Globus pallidus (tissue), 1 donor: ENCODE measurements around the gene AIRE.
"Not testable (repeated sequence)": the region's sequence is repeated elsewhere in the genome, so short reads cannot be mapped to it uniquely, and the experiment has no call there.

Experiments
- DNase-seq: peaks from one replicate; pipeline ENCODE4 v3.0.0-alpha.2; 2015; ENCODE audit warnings: low spot score

AIRE gene

DNA sequence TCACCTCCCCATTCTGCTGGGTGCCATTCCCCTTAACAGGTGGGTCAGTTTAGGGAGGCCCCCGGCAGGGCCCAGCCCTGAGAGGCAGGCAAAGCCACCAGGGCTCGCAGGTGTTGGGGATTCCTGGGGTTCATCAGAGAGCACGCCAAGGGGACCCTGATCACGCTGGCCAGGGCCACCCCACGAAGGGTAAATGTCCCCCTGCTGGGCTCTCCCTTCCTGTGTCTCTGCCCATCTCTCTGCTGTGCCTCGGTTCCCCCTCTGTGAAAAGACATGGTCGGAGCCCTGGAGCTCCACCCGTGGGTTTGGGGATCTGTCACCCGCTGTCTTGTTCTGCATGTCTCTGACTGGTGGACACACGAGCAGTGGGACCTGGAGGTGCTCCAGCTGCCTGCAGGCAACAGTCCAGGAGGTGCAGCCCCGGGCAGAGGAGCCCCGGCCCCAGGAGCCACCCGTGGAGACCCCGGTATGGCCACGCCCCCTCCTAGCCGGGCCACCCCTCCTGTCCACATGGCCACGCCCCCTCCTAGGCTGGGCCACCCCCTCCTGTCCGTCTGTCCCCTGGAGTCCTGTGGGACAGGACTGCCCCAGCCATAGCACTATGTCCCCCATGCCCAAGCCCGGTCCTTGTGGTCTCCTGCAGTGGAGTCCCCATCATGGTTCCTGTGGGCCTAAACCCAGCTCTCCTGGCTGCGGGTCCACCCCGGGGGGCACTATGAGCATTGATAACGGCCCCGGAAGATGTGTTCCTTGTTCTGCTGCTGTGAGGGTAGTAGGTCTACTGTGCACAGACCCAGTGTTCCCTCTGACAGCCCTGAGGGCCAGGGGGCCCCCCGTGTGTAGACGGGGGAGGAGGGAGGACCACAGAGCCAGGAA is 6.5 kb downstream of the AIRE start:
- no peak for DNase-seq

- DNase-seq: no peak
Observed at GRCh38 chr21:44292812-44293195, 7.1 kb downstream of the AIRE start.

- no peak for DNase-seq
Observed at GRCh38 chr21:44293551-44294231, 8.0 kb downstream of the AIRE start.

- peak; percentile 29 for DNase-seq
Observed at GRCh38 chr21:44294391-44295162, 8.9 kb downstream of the AIRE start.

DNA sequence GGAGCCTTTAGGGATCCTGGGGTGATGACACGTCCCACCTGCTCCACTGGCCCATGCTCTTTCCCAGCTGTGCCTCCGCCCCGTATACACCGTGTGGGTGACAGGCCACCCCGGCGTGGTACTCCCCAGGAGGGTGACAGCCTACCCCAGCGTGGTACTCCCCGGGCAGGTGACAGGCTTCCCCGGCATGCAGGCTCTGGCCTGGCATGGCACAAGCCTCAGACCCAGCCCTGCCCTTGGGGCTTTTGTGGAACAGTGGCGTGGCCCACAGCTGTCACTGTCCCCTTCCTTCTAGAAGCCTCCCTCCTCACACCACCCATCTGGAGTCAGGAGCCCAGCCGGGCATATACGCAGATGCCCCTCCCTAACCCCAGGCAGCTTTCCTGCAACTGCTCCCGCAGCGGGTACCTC is 9.5 kb downstream of the AIRE start:
- no peak for DNase-seq

GRCh38 chr21:44295646-44296045 is 10.0 kb downstream of the AIRE start:
- no peak for DNase-seq

DNA sequence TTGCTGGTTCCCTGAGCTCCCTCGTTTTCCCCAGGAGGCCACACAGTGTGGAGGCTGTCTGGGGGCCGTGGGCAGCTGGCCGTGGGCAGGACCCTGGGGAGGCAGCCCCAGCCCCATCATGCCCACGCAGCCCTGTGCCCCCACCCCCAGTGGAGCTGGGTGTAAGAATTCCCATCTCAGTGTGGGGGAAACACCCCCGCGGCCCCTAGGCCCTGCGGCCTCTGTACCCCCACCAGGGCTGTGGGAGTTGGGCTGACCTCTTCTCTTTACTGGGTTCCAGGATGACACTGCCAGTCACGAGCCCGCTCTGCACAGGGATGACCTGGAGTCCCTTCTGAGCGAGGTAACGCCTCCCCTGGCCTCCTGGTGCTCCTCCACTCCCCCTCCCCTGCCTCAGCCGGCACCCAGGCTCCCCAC is 10.4 kb downstream of the AIRE start:
- DNase-seq: no peak

GRCh38 chr21:44296916-44297315 is 11.2 kb downstream of the AIRE start:
- DNase-seq: no peak

DNA sequence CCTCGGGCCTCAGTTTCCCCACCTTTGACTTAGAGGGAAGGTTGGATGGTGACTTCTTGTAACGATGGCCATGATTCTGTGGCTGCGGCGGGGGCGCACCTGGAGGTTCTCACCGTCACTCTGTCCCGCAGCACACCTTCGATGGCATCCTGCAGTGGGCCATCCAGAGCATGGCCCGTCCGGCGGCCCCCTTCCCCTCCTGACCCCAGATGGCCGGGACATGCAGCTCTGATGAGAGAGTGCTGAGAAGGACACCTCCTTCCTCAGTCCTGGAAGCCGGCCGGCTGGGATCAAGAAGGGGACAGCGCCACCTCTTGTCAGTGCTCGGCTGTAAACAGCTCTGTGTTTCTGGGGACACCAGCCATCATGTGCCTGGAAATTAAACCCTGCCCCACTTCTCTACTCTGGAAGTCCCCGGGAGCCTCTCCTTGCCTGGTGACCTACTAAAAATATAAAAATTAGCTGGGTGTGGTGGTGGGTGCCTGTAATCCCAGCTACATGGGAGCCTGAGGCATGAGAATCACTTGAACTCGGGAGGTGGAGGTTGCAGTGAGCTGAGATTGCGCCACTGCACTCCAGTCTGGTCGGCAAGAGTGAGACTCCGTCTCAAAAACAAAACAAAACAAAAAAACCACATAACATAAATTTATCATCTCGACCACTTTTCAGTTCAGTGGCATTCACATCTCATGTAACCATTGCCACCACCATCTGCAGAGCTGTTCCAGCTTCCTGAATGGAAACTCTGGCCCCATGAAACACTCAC is 12.0 kb downstream of the AIRE start:
- DNase-seq: peak; percentile 89

DNA sequence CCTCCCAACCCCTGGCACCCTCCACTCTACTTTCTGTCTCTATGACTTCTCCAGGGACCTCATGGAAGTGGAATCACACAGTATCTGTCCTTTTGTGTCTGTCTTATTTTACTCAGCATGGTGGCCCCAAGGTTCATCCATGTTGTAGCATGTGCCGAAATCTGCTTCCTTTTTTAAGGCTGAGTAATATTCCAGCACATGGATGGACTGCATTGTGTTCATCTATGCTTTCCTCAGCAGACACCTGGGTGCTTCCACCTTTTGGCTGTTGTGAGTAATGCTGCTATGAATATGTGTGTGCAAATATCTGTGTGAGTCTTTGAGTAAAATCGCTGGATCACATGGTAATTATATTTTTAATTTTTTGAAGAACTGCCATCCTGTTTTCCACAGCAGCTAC is 12.6 kb downstream of the AIRE start:
- DNase-seq: no peak

GRCh38 chr21:44299085-44299457 is 13.4 kb downstream of the AIRE start:
- DNase-seq: no peak

GRCh38 chr21:44299458-44300261 is 14.0 kb downstream of the AIRE start, which contains the start of gene PFKL:
PFKL (plus strand) TSS chr21:44300053; CDS start chr21:44300106, 53 bp downstream.
- DNase-seq: peak; percentile 57

DNA sequence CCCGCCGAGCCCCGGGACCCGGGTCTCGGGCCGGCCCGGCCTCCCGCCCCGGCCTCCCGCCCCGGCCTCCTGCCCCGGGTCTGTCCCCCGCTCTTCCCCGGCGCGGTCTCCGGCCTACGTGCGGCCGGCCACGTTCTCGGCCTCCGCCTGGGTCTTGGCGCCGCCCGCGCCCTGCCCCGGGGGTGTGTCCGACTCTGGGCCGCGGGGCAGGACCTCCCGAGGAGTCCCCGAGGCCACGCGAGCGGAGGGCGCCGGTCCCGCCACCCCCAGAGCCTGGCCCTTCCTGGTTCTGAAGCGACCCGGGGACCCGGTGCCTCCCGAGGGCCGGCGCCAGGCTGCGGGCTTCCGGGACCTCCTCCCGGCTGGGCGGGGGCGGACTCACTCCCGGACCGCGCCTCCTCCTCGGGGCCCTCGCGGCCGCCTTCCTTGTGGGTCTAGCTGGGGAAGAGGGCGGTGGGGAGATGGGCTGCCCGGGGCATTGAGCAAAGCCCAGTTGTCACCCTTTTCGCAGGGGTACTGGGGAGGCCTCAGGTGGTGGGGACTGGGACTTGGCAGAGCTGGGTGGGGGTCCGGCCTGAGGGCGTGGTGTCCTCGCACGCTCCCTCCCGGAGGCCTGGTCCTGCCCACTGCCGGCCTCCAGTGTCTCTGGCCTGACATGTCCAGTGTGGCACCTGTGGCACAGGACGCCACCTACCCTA is 14.7 kb downstream of the AIRE start:
- peak; percentile 46 for DNase-seq

DNA sequence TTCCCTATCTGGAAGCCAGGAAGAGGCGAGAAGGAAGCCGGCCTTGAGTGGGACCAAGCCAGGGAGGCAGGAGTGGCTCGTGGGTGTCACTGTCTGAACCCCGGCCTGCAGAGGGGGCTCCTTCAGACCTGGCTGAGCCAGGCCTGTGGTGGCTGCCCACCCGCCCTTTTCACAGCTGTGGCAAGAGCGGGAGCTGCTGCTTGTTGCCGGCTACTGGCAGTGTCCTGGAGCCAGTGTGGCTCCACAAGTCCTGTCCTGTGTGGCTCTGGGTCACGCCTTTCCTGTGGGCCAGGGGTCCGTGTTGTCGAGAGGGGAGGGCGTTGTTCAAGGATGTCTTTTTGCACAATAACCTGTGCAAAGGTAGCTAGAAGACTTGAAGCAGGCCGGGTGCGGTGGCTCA is 15.5 kb downstream of the AIRE start:
- DNase-seq: no peak

DNA sequence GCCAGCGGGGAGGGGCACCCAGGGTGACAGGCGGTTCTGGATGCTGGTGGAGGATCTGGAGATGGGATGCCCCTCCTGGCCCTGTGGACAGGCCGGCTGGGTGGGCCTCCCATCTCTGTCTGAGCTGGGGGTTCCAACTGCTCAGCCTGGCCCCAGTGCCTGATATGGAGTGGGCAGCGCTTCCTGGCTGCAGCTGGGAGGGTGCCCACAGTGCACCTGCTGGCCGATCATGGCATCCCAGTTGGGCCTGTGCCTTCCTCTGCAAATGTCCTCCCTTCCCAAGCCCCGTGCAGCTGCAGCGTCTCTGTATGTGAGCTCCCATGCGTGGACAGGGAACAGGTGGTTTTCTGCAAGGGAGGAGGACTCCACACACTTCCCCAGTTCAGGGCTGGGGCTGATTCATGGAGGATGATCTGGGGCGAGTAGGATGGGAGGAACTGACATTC is 16.3 kb downstream of the AIRE start:
- no peak for DNase-seq

DNA sequence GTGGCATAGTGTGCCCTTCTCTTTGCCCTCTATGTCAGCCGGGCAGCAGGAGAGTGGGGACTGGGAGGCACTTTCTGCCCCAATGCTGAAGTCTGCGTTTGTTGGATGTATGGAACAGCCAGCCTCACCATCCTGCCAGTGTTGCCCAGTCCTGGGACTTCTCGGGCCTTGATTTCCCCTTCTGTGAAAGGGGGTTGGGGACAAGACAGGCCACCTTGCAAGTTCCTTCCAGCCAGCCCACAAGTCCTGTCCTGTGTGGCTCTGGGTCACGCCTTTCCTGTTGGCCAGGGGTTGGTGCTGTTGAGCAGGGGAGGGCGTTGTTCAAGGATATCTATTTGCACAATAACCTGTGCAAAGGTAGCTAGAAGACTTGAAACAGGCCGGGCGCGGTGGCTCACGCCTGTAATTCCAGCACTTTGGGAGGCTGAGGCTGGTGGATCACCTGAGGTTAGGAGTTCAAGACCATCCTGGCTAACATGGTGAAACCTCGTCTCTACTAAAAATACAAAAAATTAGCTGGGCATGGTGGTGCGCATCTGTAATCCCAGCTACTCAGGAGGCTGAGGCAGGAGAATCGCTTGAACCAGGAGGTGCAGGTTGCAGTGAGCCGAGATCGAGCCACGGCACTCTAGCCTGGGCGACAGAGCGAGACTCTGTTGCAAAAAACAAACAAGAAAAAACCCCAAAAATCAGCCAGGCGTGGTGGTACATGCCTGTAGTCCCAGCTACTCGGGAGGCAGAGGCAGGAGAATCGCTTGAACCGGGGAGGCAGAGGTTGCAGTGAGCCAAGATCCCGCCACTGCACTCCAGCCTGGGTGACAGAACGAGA is 17.1 kb downstream of the AIRE start:
- not testable (repeated sequence) for DNase-seq

DNA sequence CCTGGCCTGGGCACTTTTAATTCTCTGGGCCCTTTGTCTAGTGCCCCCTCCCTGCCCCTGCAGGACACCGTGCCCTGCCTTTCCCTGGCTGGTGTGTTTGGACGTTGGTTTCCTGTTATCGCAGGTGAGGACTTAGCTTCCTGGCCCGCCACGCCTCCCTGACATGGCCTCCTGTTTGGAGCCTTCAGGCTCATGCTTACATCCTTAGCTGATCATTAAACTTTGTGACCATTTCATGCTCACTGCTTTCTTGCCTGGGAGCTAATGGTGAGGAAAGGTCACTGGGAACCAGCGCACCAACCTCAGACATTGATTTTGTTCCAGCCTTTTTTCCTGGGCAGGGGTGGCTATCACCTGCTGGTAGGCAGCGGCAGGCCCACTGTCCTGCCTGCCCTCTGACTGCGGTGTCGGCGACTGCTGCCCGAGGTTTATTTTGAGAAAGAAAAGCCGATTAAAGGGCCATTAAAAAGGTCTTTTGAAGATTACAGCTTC is 17.9 kb downstream of the AIRE start:
- DNase-seq: no peak

- DNase-seq: peak; percentile 70
Observed at GRCh38 chr21:44304011-44304616, 18.4 kb downstream of the AIRE start.

DNA sequence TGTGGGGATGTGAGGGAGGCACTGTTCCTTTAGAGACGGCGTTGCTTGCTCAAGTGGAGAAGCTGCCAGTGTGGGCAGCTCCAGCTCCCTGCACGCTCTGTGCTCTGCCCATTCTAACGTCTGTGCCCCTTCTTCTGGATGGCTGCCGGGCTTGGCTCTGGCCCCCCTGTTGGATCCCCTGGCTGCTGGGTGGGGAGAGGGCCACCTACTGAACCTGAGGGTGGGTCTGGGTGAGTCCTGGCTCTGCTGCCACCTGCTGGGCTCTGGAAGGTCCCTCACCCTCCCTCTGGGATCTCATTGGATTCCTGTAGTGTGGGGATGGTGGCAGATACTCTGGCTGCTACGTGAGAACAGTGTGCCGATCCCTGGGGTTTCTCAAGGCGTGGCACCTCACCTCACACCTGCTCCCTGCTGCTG is 19.2 kb downstream of the AIRE start:
- DNase-seq: peak; percentile 80
